ENCODE data around the gene MVD.

GRCh38 chr16:88634994-88635670, 27.8 kb downstream of the MVD start:
- no peak for TF ChIP-seq SMC3 (IDR thresholded peaks at IDR 0.05; ENCODE audit: low read depth, low read length)
- TF ChIP-seq, protein P1, sequence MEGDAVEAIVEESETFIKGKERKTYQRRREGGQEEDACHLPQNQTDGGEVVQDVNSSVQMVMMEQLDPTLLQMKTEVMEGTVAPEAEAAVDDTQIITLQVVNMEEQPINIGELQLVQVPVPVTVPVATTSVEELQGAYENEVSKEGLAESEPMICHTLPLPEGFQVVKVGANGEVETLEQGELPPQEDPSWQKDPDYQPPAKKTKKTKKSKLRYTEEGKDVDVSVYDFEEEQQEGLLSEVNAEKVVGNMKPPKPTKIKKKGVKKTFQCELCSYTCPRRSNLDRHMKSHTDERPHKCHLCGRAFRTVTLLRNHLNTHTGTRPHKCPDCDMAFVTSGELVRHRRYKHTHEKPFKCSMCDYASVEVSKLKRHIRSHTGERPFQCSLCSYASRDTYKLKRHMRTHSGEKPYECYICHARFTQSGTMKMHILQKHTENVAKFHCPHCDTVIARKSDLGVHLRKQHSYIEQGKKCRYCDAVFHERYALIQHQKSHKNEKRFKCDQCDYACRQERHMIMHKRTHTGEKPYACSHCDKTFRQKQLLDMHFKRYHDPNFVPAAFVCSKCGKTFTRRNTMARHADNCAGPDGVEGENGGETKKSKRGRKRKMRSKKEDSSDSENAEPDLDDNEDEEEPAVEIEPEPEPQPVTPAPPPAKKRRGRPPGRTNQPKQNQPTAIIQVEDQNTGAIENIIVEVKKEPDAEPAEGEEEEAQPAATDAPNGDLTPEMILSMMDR (conservative IDR thresholded peaks at IDR 0.05; ENCODE audit: low read depth, low read length) = no peak
